SK-N-MC (cell line): Measurements from ENCODE around the gene SKAP2.

Source experiments
- EZH2 ChIP-seq: fragments of 200-600 bp; sonication (generic); IDR thresholded peaks from one replicate; pipeline ENCODE4 v1.6.1; 2017; ENCODE audit warnings: antibody characterized with exemption
- POLR2AphosphoS5 ChIP-seq: IDR thresholded peaks from 2 replicates; pipeline ENCODE4 v1.6.1; 2012; ENCODE audit warnings: mild to moderate bottlenecking, low read depth, low read length, borderline replicate concordance

DNA sequence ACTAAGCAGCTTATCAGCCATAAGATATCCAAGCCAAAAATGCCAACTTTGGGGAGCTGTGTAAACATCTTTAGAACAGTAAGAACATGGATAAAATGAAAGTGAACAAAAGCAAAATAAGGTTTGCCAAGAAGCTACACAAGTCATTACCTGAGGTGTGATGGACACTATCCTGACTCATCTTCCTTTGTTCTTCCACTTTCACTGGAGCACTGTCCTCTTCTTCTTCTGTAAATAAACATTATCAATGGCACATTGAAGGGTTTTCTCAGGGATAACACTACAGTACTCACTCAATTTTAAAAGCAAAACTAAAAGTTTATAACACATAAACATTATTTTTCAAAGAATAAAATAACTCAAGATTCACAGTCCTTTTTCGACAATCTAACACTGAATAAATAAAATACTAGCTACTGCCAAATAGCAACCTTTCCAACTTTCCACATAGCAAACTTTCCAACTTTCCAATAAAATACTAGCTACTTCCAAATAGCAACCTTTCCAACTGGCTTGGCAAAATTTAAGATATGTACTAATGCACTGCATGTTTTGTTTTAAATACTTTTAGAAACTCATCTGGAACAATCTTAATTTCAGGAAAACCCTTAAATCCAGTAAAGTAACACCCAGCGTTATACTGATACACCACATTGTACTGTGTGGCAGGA, 174.1 kb downstream of the SKAP2 start:
- no peak for TF ChIP-seq POLR2AphosphoS5
- TF ChIP-seq EZH2: no peak
